Spinal cord (tissue), 10 donors: ENCODE results near the gene MAFF. TPM values are rescaled to one million over a fixed set of nuclear protein-coding genes. Genes with fewer than 3 reads are reported as not detected.

Source experiments
- DNase-seq, 6 donors: peaks; one replicate each; pipeline versions ENCODE4 v3.0.0 to v3.0.0-alpha.2; 2013 to 2015; ENCODE audit warnings: low spot score in 6 of 6, low read depth in 4 of 6
- H3K27ac ChIP-seq: one replicate; pipeline ENCODE4 v1.5.1; 2013; ENCODE audit warnings: low read depth, low read length, control low read depth
- H3K27me3 ChIP-seq: one replicate; pipeline ENCODE4 v1.6.1; 2013; ENCODE audit warnings: low read length; ENCODE audit not compliant: control insufficient read depth, insufficient read depth
- H3K36me3 ChIP-seq: one replicate; pipeline ENCODE4 v1.6.1; 2013; ENCODE audit warnings: low read length; ENCODE audit not compliant: control insufficient read depth, insufficient read depth
- H3K4me1 ChIP-seq: one replicate; pipeline ENCODE4 v1.6.1; 2013; ENCODE audit warnings: low read length; ENCODE audit not compliant: control insufficient read depth, insufficient read depth
- H3K4me3 ChIP-seq: one replicate; pipeline ENCODE4 v1.5.1; 2013; ENCODE audit warnings: low read depth, low read length, control low read depth
- H3K9me3 ChIP-seq: one replicate; pipeline ENCODE4 v1.6.1; 2013; ENCODE audit warnings: low read length; ENCODE audit not compliant: control insufficient read depth, insufficient read depth
- WGBS: methylation state at CpG from one replicate; pipeline ENCODE4 v1.1.5; 2013; ENCODE audit warnings: missing lambda C conversion rate; ENCODE audit not compliant: insufficient coverage; 5-methylcytosine and 5-hydroxymethylcytosine counted together
- polyA plus RNA-seq, 2 donors: library from polyadenylated mRNA; unstranded; fragments of 120-200 nt; gene quantifications; one replicate each; pipeline ENCODE4 v1.2.1, GENCODE V29; 2013; ENCODE audit not compliant: insufficient read length in 2 of 2
- total RNA-seq, 2 donors: library from RNA; depleted of rRNA in 1 of 2; stranded (reverse); fragments of 120-200 nt in 1 of 2; fragments of >200 nt in 1 of 2; gene quantifications; one replicate each; pipeline versions ENCODE4 v1.2.3 to v1.2.4, GENCODE V29; 2013 to 2014
- donor health status: healthy.

MAFF gene
- total and polyA plus RNA-seq, 4 donors = 4.7 to 7.1 (median 6.2) TPM

DNA sequence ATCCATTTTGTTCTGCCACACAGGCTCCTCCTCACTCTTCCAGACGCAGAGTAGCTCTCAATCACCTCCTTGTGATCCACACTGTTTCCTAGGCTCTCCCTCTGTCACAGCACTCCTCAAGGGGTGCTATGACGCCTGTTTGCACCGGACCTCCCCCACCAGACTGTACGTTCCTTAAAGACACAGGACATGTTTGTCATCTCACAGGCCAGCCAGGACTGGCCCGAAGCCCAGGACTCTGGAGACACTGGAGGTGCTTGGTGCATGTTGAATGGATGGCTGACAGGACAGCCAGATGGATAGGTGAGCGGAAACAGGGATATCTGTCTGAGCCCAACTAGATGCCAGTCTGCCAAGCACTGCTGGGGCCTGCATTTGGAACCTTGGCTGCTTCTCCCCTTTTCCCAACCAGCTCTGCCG, 33.8 kb upstream of the MAFF start:
- peaks cover 59% of the 10 kb centered on the region for H3K4me1 ChIP-seq
- DNase-seq = peak in 4 of 6 donors; percentile 40 to 85 (median 65)
- H3K36me3 ChIP-seq = peaks cover 24% of the 10 kb centered on the region
- 42% methylated on average over 7 of the region's 7 CpGs for WGBS
- no peak overlapping the region for H3K4me3 ChIP-seq
- no peaks in the 10 kb centered on the region for H3K27me3 ChIP-seq
- H3K27ac ChIP-seq = peak overlapping the region; percentile 78
- no peaks in the 10 kb centered on the region for H3K9me3 ChIP-seq

DNA sequence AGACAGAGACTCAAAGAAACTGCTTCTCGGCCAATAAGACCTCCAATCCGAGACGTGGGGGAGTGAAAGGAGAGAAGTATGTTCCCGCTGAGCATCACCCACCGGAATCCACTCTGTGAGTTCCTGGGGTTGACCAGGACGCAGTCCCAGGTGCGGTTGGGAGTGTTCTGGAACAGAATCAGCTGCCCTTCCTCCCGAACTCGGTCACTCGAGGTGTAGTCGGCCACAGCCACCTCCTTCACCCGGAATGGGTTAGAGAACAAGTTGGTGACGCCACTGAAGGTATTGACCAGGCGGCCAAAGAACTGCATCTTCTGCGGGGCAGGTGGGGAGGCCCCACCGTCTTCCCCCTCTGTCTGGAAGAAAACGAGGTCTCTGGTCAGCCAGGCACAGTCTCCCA, 32.7 kb upstream of the MAFF start:
- WGBS = 82% methylated on average over 16 of the region's 17 CpGs
- Histone ChIP-seq H3K4me3 (no peak overlapping the region), H3K36me3 (peaks cover 17% of the 10 kb centered on the region), H3K27me3 (no peaks in the 10 kb centered on the region), H3K9me3 (no peaks in the 10 kb centered on the region), H3K27ac (no peak overlapping the region), H3K4me1 (peaks cover 55% of the 10 kb centered on the region)
- DNase-seq = no peak

DNA sequence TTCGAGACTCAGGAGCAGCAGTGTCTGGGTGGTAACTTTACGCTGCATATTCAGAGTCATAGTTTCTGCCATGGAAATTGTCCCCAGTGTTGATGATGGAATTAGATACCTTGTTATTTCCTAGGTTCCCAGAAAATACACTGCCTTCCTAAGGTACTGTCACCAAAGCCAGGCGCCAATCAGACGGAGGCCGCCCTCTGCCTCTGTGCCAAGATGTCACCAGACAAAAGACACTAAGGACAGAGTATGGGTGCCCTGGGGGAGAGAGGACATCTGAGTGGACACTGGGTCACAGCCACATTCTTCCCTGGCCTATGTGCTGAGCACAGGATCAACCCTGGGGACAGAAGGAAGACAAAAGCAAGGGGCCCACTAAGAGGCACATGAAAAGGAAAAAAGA, 31.3 kb upstream of the MAFF start:
- 90% methylated on average over 2 of the region's 5 CpGs for WGBS
- Histone ChIP-seq H3K4me3 (no peak overlapping the region), H3K9me3 (no peaks in the 10 kb centered on the region), H3K27me3 (no peaks in the 10 kb centered on the region), H3K4me1 (peaks cover 44% of the 10 kb centered on the region), H3K27ac (no peak overlapping the region), H3K36me3 (peaks cover 16% of the 10 kb centered on the region)
- DNase-seq = no peak

DNA sequence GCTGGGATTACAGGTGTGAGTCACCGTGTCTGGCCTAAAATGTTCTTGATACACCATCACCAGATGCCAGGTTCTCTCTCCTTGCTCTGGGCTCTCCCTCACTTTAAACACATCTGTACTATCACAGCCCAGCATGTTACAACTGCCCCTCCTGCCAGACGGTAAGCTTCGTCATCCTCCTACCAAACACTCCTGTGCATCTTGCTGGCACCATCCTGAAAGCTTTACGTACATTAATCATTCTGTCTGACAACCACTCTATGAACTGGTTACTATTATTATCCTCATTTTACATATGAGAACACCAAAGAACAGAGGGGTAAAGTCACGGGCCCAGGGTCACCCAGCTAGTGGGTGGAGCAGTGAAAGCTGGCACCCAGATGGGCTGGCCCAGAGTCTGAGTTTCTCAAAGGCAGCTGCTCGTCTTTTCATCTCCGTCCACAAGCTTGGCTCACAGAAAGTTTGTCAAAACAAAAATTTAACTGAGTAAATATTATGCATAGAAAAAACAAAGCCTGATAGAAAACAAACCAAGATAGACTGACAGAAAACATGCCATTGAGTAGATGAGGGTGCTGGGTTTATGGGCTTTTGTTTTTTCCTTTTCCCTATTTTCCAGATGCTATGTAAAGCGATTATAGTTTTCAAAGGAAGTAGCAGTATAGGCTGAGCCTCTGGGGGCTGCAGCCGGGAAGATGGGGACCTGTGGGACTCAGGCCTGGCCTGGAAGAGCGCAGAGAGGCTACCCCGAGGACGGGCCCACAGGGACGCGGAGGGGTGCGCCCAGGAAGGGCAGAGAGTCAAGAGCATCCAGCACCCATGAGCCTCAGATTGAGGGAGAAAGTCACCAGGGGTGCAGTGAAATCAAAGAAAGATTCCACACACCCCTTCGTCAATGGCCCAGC, 29.6 kb upstream of the MAFF start:
- Histone ChIP-seq H3K27me3 (no peaks in the 10 kb centered on the region), H3K4me3 (no peak overlapping the region), H3K27ac (peak overlapping the region; percentile 42), H3K36me3 (peaks cover 14% of the 10 kb centered on the region), H3K4me1 (peaks cover 43% of the 10 kb centered on the region), H3K9me3 (no peaks in the 10 kb centered on the region)
- 59% methylated on average over 14 of the region's 16 CpGs for WGBS
- DNase-seq = no peak

DNA sequence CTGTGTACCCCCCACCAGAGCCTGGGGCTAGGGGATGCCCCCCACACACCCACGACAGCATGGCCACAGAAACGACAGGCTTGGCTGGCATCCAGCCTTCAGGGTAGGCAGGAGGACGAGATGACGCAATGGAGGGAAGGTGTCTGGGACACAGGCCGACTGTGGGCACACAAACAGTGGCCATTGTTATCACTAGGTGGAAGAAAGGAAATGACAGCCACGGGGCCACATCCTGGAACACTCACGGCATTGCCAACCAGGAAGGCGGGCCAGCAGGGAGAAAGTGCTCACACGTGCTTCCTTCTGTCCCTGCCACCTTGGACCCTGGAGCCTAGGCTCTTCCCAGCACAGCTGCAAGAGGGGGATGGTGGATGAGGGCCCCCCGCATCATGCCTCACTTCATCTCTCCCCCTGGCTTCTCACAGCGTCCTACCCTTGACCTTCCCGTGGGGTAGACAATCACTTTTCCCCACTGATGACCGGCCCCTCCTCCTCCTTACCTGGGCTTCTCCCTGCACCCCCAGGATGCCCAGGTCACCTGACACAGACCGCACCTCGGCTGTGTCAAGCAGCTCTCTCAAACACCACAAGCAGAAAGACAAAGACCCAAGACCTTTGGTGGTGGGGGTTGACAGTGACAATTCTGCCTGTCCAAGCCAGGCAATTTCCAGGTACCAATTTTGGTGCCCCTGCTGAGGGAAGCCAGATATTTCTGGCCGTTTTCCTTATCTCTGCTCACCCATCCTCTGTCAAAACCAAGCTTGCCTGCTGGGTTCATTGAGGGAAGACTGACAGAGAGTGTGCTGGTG, 28.8 kb upstream of the MAFF start:
- peak in 2 of 6 donors; percentile 52 to 70 for DNase-seq
- Histone ChIP-seq H3K27ac (peak overlapping the region; percentile 42), H3K4me1 (peaks cover 41% of the 10 kb centered on the region), H3K36me3 (peaks cover 14% of the 10 kb centered on the region), H3K9me3 (no peaks in the 10 kb centered on the region), H3K27me3 (no peaks in the 10 kb centered on the region), H3K4me3 (no peak overlapping the region)
- WGBS = 27% methylated on average over 11 of the region's 16 CpGs

DNA sequence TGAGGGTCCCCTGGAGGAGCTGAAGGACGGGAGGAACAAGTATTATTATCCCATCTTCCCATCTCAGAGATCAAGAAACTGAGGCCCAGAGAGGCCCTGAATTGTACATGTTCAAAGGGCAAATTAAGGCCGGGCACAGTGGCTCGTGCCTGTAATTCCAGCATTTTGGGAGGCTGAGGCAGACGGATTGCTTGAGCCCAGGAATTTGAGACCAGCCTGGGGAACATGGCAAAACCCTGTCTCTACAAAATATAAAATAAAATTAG, 28.2 kb upstream of the MAFF start:
- H3K27ac ChIP-seq = no peak overlapping the region
- DNase-seq = no peak
- peaks cover 40% of the 10 kb centered on the region for H3K4me1 ChIP-seq
- H3K9me3 ChIP-seq = no peaks in the 10 kb centered on the region
- 100% methylated on average over 1 of the region's 4 CpGs for WGBS
- peaks cover 11% of the 10 kb centered on the region for H3K36me3 ChIP-seq
- no peaks in the 10 kb centered on the region for H3K27me3 ChIP-seq
- H3K4me3 ChIP-seq = no peak overlapping the region

DNA sequence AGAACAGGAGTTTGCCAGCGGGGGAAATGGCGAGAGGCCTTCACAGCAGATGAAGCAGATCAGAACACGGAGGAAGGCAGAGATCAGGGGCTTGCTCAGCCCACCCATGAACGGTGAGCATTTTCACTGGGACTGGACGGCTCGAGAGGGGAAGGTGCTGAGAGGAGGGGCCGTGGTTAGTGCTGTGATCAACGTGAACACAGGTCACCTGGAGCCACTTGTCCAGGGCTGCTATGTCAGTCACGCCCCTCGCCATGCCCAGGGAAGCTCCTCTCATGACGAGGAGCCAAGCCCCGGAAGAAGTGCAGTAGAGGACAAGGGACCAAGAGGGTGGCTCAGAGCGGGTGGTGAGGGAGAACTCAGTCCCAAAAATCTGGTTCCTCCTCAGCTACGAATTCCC, 27.2 kb upstream of the MAFF start:
- no peak overlapping the region for H3K4me3 ChIP-seq
- 85% methylated on average over 14 of the region's 14 CpGs for WGBS
- no peaks in the 10 kb centered on the region for H3K9me3 ChIP-seq
- H3K4me1 ChIP-seq = peaks cover 31% of the 10 kb centered on the region
- no peak overlapping the region for H3K27ac ChIP-seq
- H3K27me3 ChIP-seq = no peaks in the 10 kb centered on the region
- peaks cover 11% of the 10 kb centered on the region for H3K36me3 ChIP-seq
- DNase-seq = no peak

DNA sequence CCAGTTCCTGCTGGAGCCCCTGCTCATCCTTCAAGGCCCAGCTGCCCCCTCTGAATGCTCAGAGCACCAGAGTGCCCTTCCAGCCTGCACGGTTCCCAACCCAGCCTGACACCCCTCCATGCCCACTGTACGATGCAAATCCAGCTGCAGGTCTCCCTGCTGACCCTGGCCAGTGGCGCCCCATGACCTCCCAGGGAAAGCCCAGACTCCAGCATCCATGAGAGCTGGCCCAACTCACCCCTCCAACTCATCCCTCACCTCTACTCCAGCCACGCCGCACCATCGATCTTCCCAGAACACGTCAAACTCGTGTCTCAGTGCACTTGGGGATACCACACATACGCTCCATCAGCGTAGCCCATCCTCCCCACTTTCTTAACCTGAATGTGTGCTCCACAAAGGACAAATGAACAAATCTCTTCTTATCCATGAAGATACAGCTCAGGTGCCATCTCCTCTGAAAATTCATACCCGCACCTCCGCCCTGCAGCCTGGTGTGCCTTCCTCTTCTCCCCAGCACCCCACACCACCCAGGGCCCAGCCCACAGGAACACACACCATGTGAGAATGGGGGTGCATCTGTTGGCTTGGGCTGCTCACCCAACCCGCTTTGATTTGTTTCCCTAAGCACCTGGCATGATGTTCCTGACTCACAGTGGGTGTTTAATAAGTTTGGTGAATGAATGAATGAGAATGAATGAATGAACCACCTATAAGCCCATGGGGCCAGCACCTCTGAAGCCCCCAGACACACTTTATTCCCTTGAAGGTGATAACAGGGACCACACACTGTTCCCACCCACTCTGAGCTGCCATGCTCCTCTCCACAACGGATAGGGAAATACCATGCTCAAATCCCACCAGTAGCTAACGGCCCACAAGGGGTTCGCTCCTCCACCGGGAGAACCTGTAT, 26.3 kb upstream of the MAFF start:
- H3K36me3 ChIP-seq = peaks cover 11% of the 10 kb centered on the region
- H3K4me1 ChIP-seq = peaks cover 31% of the 10 kb centered on the region
- H3K9me3 ChIP-seq = no peaks in the 10 kb centered on the region
- H3K27ac ChIP-seq = no peak overlapping the region
- no peak overlapping the region for H3K4me3 ChIP-seq
- WGBS = 92% methylated on average over 16 of the region's 17 CpGs
- H3K27me3 ChIP-seq = no peaks in the 10 kb centered on the region
- no peak for DNase-seq

DNA sequence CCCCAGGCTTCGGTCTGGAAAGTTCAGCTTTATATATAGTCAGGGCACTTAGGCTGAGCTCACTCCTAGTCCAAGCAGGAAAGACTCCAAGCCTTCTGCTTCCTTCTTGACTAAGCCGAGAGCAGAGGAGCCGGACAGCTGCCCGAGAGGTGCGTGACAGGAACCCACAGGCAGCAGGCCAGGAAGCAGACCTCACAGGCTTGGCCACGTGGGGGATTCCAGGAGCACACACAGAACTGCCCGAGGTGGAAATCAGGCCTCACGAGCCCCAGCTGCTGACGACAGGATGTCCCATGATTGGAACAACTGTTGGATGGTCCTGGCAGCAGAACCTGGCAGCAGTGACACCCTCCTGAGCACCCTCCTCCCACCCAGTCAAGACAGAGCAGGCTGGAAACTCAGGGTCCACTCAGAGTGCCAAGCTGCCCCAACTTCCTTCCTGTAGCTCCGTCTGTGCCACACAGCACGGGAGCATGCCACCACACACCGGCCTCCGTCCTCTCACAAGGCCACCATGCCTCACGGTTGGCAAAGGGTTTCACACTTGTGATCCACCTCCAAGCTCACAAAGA, 25.5 kb upstream of the MAFF start:
- Histone ChIP-seq H3K27ac (peak overlapping the region; percentile 15), H3K27me3 (no peaks in the 10 kb centered on the region), H3K4me3 (no peak overlapping the region), H3K36me3 (peaks cover 11% of the 10 kb centered on the region), H3K9me3 (no peaks in the 10 kb centered on the region), H3K4me1 (peaks cover 37% of the 10 kb centered on the region)
- no peak for DNase-seq
- 69% methylated on average over 12 of the region's 14 CpGs for WGBS
